Heart right ventricle (tissue), 16 donors: ENCODE data around the gene SPON1. TPM values are rescaled to one million over a fixed set of nuclear protein-coding genes. Genes with fewer than 3 reads are reported as not detected.

Experiments used
- ATAC-seq, 8 donors: fragments of 200-7000 bp; cut with Tn5 transposase; one replicate each; pipeline ENCODE4 v1.9.1; 2020; ENCODE audit warnings: mild to moderate bottlenecking in 8 of 8, moderate library complexity in 8 of 8, moderate number of reproducible peaks in 1 of 8
- DNase-seq, 2 donors: peaks; one replicate each; pipeline ENCODE4 v3.0.0-alpha.2; 2020
- H3K27ac ChIP-seq, 10 donors: fragments of 200-600 bp; sonication (generic) in 2 of 10; one replicate each; pipeline versions ENCODE4 v1.5.0 to v1.8.0; 2020 to 2022; ENCODE audit warnings: mild to moderate bottlenecking in 3 of 10
- H3K27me3 ChIP-seq, 7 donors: fragments of 200-600 bp; one replicate each; pipeline ENCODE4 v1.8.0; 2021 to 2022; ENCODE audit warnings: mild to moderate bottlenecking in 2 of 7
- H3K36me3 ChIP-seq, 9 donors: fragments of 200-600 bp; sonication (generic) in 1 of 9; one replicate each; pipeline versions ENCODE4 v1.5.0 to v1.8.0; 2020 to 2022; ENCODE audit warnings: mild to moderate bottlenecking in 2 of 9
- H3K4me1 ChIP-seq, 9 donors: fragments of 200-600 bp; sonication (generic) in 1 of 9; one replicate each; pipeline versions ENCODE4 v1.5.0 to v1.8.0; 2020 to 2022; ENCODE audit warnings: mild to moderate bottlenecking in 4 of 9
- H3K4me3 ChIP-seq, 10 donors: fragments of 200-600 bp; sonication (generic) in 2 of 10; one replicate each; pipeline versions ENCODE4 v1.5.0 to v1.8.0; 2020 to 2022; ENCODE audit warnings: mild to moderate bottlenecking in 7 of 10, moderate library complexity in 2 of 10
- H3K9me3 ChIP-seq, 11 donors: fragments of 200-600 bp in 10 of 11; sonication (generic) in 2 of 11; one replicate each; pipeline versions ENCODE4 v1.5.0 to v1.8.0; 2013 to 2022; ENCODE audit warnings: mild to moderate bottlenecking in 2 of 11, control low read depth in 1 of 11, moderate library complexity in 1 of 11
- CTCF ChIP-seq, 9 donors: fragments of 200-600 bp; sonication (generic) in 2 of 9; IDR thresholded peaks; one replicate each; pipeline versions ENCODE4 v1.5.0 to v1.8.0; 2021 to 2022; ENCODE audit warnings: antibody characterized with exemption in 9 of 9, mild to moderate bottlenecking in 5 of 9, moderate library complexity in 1 of 9
- WGBS, 2 donors: extraction: QIAGEN DNeasy Blood & Tissue Kit; methylation state at CpG; one replicate each; pipeline ENCODE4 v1.1.7; 2013; ENCODE audit warnings: inconsistent platforms in 1 of 2; 5-methylcytosine and 5-hydroxymethylcytosine counted together
- intact Hi-C, 10 donors: fragments of 100-400 bp; cut with DNase I; formaldehyde crosslinking; loops; one replicate each; pipeline versions ENCODE4 v1.11.1 to v1.14.2; 2022
- polyA plus RNA-seq, 2 donors: library from polyadenylated mRNA; stranded (reverse); fragments of 200-250 nt; gene quantifications; one replicate each; pipeline ENCODE4 v1.2.3, GENCODE V29; 2013
- total RNA-seq, 10 donors: library from RNA; stranded (reverse); fragmentation: NEBNext Ultra II Directional in 3 of 10; extraction: Animal tissue kit (Norgen Biotek cat#: 25700) in 3 of 10; gene quantifications; one replicate each; pipeline versions ENCODE4 v1.2.1 to v1.2.4, GENCODE V29; 2021 to 2023
- donor health status: Arrhythmogenic right ventricular cardiomyopathy.
- donor health status: ischemic (EF 13 %, LVEDD 7.1; RV severe dilation, severe dysfunction).
- donor health status: healthy with polysubstance abuse.
- donor health status: DM: no; HTN: yes; CAD: no.
- donor health status: DM: no; HTN: no; CAD: no.
- donor health status: ischemic (EF 25% LVEDD 6.9; RV normal size, moderate dysfunction).
- donor health status: ischemic (EF 25% LVEDD 5.7; RV mildly dilated, moderate dysfunction).
- donor health status: healthy.
- donor health status: DM: yes; HTN: yes; CAD: no.
- donor health status: Ischemic cardiomyopathy.
- donor health status: ischemic (EF 35%, LVEDD 5.7; RV mildly dilated, moderate dysfunction).
- donor health status: nonischemic (EF 11% LVEDD 7.7; RV severe dilation, severe dysfunction).
- donor health status: DM: yes; HTN: yes; CAD: no.
- donor health status: PGD.
- donor health status: ischemic (EF 29% LVEDD 5.4; RV normal size, mild dysfunction).
- donor health status: nonischemic (EF 23%, LVEDD 6.1; RV moderate dilation, normal function).

The SPON1 gene
- total and polyA plus RNA-seq, 12 donors = 2.9 to 14.7 (median 5.6) TPM

DNA sequence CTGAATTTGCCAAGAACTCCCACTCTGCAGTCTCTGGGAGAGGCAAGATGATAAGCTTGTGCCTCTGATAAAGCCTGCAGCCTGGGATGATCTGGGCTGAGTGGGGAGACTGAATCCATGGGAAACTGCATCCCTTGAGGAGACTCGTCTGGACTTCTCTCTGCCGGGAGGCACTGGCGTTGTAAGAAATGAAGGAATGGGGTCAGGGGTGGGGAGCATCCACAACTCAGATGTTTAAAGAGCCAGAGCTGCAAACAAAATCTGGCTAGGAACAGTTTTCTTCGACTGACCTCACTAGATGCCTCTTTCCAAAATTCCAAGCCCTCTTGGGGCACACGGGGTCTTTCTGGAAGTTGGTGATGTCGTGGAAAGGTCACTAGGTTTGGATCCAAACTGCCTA lies 64.4 kb downstream of the SPON1 start:
- H3K27ac ChIP-seq = peak overlapping the region in 6 of 10 donors; percentile 12 to 64 (median 28)
- ATAC-seq (peak; percentile 18 to 90 (median 69)), DNase-seq (peak in 1 of 2 donors; percentile 61)
- 40 to 43% methylated on average over 6 of the region's 6 CpGs for WGBS, 2 donors
- no peak for TF ChIP-seq CTCF (IDR thresholded peaks at IDR 0.05)
- H3K9me3 ChIP-seq = no peaks in the 10 kb centered on the region
- intact Hi-C loops = loop anchor here in 2 of 10 donors (5.0 kb wide), 2 partner anchors 55 to 60 kb away; no protein-coding TSS in a partner anchor
- no peaks in the 10 kb centered on the region for H3K36me3 ChIP-seq
- H3K4me3 ChIP-seq = peak overlapping the region in 3 of 10 donors; percentile 2 to 6 (median 3)
- peaks cover 3 to 46% (median 15%) of the 10 kb centered on the region in 9 donors for H3K4me1 ChIP-seq
- peaks cover 0 to 52% (median 11%) of the 10 kb centered on the region in 7 donors for H3K27me3 ChIP-seq

DNA sequence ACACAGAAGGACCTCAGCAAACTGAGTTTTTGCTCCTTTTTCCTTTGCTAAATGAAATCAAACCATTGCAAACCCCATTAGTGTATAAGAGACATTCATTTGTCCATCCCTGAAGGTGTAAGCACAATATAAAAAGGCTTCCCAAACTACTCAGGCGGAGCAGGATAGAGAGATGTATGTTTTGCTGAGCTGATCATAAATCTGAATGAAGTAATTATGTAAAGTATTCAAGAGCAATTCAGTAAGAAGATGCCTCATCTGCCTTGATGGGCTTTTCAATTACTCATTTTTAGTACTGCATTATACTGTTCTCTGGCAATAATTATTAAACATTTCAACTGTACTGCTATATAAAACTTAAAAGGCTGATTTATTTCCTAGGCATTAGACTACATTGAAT lies 65.0 kb downstream of the SPON1 start:
- 90 to 93% methylated on average over 1 of the region's 1 CpG for WGBS, 2 donors
- DNase-seq (no peak), ATAC-seq (no peak)
- Histone ChIP-seq H3K36me3 (no peaks in the 10 kb centered on the region), H3K27me3 (peaks cover 0 to 55% (median 11%) of the 10 kb centered on the region in 7 donors), H3K4me1 (peaks cover 3 to 46% (median 15%) of the 10 kb centered on the region in 9 donors), H3K4me3 (no peak overlapping the region), H3K27ac (peak overlapping the region in 3 of 10 donors; percentile 16 to 63 (median 28)), H3K9me3 (no peaks in the 10 kb centered on the region)
- intact Hi-C loops = loop anchor here in 2 of 10 donors (5.0 kb wide), 2 partner anchors 55 to 60 kb away; no protein-coding TSS in a partner anchor
- TF ChIP-seq CTCF (IDR thresholded peaks at IDR 0.05) = no peak

DNA sequence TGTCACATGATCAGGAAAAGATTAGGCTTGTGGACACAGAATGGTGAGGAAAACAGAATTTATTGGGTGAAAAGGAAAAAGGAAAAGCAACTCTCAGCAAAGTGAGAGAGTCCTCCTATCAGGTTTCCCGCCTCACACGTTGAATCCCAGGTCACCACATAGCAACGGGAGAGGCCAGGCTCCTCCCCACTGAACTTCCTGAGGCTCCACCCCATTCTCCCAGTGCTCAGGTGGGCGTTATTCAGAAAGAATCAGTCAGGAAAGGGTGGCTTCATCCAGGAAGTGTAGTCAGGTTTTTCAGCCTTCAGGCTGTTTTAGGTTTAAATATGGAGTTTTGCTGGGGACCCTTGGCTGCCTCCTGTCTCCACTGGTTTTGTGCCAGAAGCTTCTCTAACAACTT lies 66.9 kb downstream of the SPON1 start:
- H3K27me3 ChIP-seq = peaks cover 0 to 50% (median 10%) of the 10 kb centered on the region in 7 donors
- intact Hi-C loops = loop anchor here in 2 of 10 donors (5.0 kb wide), 2 partner anchors 57 to 62 kb away; no protein-coding TSS in a partner anchor

More for the DNA sequence above, 66.9 kb downstream of the SPON1 start:
- H3K4me3 ChIP-seq = no peak overlapping the region
- 38 to 40% methylated on average over 4 of the region's 4 CpGs for WGBS, 2 donors
- no peaks in the 10 kb centered on the region for H3K9me3 ChIP-seq
- TF ChIP-seq CTCF (IDR thresholded peaks at IDR 0.05) = no peak
- peaks cover 3 to 46% (median 15%) of the 10 kb centered on the region in 9 donors for H3K4me1 ChIP-seq
- DNase-seq (no peak), ATAC-seq (no peak)
- H3K36me3 ChIP-seq = no peaks in the 10 kb centered on the region
- H3K27ac ChIP-seq = peak overlapping the region in 1 of 10 donors; percentile 15
